ENCODE data around the gene SPATS2.

- TF ChIP-seq CTCF (IDR thresholded peaks at IDR 0.05 in 4 of 5, conservative IDR thresholded peaks at IDR 0.05 in 1 of 5) (no peak), POLR2A (IDR thresholded peaks at IDR 0.05) (no peak)
Measured at GRCh38 chr12:49413010-49413409, 45.7 kb downstream of the SPATS2 start.
